HG03095 (cell line): ENCODE results near the gene RAD21L1.

Experiments used
- ATAC-seq: cut with Tn5 transposase; IDR thresholded peaks from one replicate; pipeline ENCODE4 v1.9.1; 2021; ENCODE audit warnings: moderate library complexity; ENCODE audit not compliant: unreplicated experiment

RAD21L1 gene

DNA sequence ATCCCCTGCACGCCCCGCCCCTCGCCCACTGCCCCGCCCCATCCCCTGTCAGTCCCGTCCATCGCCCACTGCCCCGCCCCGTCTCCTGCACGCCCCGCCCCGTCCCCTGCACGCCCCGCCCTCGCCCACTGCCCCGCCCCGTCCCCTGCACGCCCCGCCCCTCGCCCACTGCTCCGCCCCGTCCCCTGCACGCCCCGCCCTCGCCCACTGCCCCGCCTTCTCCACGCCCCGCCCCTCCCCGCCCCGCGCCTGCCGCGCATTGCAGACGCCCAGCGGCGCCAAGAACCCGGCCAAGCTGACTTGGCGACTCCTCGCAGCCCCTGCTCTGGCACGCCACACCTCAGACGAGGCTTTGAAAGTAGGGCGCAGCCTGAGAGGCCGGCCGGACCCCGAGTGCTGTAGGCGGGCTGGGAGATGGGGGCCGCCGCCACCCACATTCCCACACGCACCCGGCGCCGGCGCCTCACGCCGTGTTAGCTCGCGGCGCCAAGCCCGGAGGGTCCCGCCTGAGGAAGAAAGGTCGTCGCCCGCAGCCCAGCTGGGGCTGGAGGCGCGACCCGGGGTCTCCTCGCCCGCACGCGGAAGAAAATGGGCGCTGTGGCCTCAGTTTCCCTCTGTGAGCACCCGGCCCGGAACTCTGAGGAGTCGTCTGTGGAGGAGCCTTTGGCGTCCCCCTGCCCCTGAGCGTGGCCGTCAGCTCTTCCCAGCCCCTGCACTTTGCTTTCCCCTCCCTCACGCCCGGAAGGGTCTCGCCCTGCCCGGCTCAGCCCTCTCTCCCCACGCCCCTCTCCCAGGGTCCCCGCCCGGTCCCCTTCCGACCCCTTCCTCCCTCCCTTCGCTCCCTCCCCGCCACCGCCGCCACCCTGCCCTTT is at the start of gene RAD21L1:
RAD21L1 (plus strand) TSS at position 262 of the 872 bp plus-strand sequence. CDS start 2,410 bp downstream, outside the sequence.
- ATAC-seq = no peak

DNA sequence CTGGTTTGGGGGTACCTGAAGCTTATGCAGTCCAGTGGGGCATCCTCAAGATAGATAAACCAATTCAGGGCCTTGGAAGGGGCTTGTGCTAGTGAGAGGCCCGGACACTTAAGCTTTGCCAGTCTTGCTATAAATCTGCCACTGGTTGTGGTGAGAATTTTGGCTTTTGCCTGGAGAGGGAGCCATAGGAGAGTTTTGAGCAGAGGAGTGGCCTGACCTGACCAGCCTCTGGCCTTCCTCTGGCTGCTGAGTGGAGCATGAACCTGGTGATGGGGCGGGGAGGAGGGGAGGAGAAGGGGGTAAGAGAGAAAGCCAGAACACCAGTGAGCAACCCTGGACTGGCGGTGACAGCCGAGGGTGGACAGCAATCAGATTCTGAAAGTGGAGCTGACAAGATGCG is 48.2 kb upstream of the RAD21L1 start:
- ATAC-seq = no peak

DNA sequence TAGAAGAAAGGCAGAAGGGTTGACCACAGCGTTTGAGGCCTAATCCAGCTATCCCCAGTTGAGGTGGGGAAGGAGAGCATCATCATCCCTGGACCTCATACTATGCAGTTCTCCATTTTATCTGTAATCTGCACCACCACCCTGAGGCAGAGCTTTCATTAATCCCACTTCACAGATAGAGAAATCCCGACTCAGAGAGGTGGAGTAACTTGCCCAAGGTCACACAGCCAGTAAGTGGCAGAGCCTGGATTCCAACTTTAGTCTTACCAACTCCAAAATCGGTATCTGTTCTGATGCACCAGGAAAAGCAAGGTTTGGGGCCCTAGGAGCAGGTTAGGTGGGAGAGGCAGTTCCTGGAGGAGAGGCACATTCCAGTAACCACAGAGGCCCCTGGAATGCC is 47.7 kb upstream of the RAD21L1 start:
- ATAC-seq = no peak

DNA sequence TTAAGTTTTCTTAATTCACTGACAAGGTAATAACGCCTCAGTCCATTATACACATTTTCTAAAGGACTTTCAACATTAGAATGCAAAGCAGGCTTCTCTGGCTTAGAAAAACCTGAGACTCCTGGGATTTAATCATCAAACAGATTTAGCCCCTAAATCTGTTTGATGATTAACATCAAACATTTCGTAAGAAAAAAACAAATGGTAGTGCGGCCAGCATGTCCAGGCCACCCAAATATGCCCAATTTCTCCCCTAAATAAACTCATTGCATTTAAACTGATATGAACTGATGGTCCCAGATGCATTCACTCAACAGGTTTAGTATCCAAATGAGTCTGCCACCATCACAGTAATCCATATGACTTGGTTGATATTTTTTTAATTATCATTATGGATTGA is 47.2 kb upstream of the RAD21L1 start:
- ATAC-seq = no peak

DNA sequence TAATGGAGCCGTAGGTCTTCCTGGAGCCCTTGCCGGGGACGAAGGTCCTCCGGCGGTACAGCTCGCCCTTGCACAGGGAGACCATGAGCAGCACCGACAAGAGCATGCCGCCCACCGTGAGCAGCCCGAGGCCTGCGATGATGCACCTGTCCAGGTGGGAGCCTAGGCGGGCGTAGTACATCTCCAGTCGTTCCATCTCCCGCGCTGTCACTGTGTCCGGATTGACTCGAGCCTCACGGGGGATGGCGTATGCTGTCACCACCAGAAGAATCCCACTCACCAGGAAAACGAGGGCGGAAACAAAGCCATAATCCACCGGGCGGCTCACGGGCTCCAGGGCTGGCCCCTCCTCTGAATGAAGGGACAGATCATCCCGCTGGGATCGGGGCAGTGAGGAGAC is 44.9 kb upstream of the RAD21L1 start:
- ATAC-seq = no peak

DNA sequence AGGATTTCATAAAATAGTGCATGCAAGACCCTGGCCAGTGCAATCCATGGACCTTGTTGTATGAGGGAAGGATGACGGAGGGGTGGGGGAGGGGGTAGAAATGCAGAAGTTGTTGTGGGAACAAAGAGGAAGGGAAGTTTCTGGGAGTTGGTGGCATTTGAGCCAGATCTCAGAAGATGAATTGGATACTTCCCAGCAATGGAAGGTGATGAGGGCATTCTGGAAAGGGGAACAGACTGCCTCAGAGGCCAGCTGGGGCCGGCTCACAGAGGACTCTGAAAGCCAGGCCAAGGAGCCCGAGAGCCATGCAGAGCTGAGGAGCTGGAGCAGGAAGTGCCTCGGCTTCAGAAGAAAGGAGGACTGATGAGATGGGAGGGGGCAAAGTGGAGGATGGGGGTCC is 43.7 kb upstream of the RAD21L1 start:
- ATAC-seq = no peak

DNA sequence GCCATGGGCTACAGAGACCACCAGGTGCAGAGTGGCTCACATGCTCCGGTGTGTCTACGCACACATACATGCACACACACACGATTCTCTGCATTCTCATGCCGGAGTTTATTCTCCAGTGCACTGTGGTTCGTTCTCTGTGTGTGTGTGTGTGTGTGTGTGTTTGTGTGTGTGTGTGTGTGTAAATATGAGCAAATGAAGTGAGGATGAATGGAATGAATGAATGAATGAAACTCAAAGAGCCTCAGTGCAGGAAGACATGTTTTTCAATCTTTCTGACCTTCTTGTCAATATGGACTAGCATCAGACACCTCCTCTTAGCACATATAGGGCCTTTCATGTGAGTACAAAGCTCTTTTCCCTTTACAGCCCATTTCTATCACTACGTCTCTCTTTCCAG is 42.7 kb upstream of the RAD21L1 start:
- no peak for ATAC-seq

DNA sequence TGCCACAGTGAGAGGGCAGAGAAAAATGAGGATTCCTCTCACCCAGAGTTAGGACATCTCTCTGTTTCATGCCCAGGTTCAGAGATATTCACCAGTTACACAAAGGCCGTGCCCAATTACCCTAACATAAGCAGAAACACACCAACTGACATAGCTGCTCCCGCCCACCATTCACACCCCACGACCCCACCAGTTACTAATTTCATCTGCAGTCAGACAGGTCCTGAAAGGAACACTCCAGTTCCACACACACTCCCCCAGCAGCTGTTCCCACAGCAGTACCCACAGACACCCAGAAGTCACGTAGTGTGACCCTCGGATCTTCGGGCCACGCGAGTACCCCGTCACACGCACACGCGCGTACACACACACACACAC is 41.6 kb upstream of the RAD21L1 start:
- no peak for ATAC-seq

DNA sequence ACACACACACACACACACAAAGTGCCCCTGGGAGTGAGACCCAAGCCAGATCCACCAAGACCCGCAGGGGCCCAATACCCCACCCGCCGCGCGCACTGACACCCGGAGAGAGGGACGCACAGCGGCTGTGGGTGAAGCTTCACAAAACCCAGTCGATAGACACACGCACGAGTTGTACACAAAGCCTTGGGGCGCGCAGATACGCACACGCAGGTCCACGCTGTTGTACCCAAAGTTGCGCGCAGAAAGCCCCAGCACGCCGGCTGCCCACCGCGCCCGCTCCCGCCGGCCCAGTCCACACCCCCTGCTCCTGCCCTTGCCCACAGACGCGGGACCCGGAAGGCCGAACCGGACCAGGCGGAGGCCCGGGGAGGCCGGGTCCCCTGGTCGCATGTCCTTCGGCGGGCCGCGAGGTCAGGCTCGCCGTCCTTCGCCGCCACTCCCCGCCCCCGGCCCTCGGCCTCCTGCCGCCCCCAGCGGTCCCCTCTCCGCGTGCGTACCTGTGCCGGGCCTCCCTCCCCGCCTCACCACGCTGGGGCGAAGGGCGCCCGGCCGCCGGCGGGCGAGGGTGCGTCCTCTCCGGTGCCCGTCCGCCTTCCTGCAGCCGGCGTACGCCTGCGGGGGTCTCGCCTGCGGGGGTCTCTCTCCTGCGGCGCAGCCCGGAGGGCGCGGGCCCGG is 41.1 kb upstream of the RAD21L1 start, which contains the start of gene TMEM74B:
TMEM74B (minus strand) TSS at position 344 of the 678 bp plus-strand sequence. CDS start 1,180 bp downstream, outside the sequence.
- ATAC-seq = no peak

DNA sequence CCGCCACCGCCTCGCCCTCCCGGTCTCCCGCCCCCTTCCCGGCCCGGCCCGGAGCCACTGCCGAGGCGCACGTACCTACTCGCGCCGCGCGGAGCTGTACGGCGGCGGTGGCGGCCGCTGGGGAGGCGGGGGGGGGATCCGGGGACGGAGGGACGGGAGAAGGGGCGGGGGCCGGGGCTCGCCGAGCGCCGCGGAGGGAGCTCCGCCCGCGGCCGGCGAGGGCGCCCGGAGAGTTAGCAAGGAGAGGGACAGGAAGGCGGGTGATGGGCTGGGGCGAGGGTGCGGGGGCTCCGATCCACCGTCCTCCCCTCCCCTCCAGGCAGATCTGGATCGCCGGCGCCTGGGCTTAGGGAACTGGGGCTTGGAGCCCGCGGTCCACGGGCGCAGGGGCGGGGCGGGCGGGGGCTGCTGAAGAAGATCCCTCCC is 40.5 kb upstream of the RAD21L1 start:
- ATAC-seq = no peak

DNA sequence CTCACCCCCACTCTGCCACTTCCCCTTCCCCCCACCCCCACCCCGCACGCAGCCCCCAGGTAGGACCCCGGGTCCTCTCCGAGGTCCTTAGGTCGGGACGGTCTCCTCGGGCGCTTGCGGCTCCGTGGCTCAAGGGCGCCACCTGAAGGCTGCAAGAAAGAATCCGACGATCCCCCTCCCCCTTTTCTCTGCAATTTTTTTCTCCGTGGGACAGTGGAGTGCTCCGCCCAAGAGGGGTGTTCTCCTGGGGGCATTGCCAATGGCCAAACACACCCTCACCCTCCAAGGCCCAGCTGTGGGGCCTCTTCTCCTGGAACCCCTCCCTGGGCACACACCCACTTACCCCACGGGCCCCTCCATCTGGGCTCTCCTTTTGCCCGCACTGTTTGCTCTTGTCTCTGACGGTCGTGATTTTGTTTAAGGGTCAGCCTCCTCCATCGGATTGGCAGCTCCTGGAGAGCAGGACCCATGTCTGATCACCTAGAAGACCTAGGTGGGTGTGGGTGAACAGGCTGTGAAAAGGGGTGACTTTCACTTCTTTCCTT is 40.0 kb upstream of the RAD21L1 start:
- ATAC-seq = no peak

DNA sequence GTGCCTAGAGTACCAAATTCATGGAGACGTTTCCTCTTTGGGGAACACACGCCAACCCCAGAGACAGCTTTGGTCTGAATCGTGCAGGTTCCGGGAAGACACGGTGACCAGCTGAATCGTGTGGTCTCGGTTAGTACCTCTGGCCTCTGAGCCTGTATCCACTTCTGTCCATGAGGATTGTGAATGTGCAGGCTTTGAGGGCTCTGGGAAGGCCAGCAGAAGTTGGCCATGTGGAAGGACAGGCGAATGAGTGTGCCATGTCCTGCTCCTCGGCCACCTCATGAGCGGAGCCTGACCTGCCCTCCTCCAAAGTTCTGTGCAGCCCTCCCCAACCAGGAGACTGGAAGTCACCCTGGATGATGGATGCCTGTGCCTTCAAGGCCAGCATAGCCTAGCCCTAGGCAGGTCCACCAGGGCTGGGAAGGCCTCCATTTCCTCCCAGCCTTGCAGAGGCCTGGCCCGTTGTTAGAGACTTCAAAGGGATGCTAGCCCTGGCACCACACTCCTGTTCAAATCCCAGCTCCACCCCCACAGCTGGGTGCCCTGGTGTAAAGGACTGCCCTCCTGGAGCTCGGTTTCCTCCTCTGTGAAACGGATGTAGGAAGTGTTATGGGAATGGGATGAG is 39.4 kb upstream of the RAD21L1 start:
- no peak for ATAC-seq

DNA sequence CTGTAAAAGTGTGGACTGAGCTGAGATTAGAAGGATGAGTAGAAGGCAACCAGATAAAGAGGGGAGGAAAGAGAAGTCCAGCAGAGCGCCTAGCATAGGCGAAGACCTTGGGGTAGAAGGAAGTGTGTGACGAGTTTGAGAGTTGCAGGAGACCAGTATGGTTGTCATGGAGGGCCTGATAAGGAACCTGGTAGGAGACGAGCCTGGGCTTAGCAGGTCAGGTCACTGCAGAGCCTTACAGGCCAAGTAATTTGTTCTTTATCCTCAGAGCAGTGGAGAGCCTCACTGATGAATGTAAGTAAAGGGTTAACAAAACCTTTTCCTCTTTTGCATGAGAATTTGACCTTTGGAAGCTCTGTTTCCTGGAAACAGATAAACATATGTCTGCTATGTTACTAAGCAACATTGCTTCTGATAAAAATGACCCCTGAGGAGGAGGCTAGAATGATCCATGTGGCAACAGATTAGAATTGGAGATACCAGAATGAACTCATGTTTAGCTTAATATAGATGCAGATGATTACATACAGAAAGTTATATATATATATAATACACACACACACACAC is 38.2 kb upstream of the RAD21L1 start:
- no peak for ATAC-seq

DNA sequence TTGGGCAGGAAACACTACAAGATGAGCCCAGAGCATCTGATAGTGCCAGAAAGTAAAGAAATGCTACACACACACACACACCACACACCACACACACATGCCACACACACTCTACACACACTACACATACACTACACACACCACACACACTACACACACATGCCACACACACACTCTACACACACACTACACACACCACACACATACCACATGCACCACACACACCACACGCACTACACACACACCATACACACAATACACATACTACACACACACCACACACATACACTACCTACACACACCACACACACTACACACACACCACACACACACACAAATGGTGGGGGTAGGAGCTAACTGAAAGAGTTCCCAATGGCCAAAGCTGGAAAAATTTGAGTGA is 37.5 kb upstream of the RAD21L1 start:
- no peak for ATAC-seq

DNA sequence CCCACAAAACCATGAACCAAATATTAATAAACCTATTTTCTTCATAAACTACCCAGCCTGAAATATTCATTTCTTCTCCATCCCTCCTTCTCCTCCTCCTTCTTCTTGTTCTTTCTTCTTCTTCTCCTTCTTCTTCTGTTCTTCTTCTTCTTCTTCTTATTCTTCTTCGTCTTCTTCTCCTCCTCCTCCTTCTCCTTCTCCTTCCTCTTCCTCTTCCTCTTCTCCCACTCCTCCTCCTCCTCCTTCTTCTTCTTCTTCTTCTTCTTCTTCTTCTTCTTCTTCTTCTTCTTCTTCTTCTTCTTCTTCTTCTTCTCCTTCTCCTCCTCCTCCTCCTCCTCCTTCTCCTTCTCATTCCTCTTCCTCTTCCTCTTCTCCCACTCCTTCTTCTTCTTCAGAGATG is 36.0 kb upstream of the RAD21L1 start:
- ATAC-seq = no peak

DNA sequence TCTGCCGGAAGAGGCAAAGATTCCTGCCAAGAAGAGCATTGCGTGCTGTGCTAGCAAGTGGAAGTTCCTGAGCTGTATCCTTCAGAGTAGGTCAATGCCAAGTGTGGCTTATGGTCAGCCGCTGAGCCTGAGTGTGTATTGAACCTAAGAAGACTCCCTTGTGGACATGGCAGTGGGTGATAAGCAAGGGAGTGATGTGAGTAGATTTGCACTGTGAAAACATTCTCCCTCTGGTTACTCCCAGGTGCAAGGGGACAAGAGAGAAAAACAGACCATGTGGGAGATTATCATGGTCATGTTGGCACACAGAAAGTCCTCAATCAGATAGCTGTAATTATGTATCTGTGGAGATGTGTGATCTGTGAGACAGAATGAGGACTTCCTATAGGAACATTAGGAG is 35.0 kb upstream of the RAD21L1 start:
- ATAC-seq = no peak

DNA sequence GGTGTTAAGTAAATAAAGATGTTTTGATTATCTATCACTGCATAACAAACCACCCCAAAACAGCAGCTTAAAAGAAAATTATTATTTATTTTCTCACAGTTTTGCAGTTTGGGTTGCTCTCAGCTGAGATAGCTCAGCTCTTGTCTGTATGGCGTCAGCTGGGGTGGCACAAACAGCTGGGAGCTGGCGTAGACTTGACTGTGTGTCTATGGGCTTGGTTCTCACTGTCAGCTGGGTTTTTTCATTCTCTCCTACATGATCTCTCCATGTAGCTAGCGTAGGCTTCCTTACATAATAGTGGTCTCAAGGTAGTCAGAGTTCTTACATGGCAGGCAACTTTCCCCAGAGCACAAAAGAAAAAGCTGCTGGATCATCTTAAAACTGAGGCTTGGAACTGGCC is 34.5 kb upstream of the RAD21L1 start:
- ATAC-seq = no peak

DNA sequence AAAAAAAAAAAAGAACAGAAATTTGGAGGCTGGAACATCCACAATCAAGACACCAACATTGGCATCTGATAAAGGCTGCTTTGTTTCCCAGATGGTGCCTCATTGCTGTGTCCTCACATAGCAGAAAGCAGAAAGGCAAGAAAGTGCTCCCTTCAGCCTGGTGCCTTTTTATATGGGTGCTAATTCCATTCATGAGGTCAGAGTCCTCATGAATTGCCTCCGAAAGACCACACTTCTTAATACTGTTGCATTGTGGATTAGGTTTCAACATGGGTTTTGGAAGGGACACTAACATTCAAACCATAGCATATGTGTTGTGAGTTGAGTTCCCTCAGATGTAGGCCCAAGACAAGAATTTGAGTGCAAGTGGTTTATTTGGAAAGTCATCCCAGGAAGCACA is 30.6 kb upstream of the RAD21L1 start:
- ATAC-seq = no peak

DNA sequence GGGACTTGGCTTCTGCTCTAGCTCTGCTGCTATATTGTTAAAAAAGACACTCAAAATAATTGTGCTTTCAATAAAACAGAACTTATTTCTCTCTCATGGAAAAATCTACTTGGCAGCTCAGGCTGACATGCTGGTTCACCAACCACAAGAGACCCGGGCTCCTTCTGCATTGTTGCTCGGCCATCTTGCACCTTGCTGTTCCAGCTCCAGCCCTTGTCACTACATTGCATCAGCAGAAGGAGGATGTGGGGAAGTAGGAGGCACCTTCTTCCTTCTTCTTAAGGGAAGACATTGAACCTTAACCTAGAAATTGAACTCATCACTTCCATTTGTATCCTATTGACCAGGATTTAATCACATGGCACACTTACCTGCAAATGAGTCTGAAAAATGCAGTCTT is 29.2 kb upstream of the RAD21L1 start:
- ATAC-seq = no peak

DNA sequence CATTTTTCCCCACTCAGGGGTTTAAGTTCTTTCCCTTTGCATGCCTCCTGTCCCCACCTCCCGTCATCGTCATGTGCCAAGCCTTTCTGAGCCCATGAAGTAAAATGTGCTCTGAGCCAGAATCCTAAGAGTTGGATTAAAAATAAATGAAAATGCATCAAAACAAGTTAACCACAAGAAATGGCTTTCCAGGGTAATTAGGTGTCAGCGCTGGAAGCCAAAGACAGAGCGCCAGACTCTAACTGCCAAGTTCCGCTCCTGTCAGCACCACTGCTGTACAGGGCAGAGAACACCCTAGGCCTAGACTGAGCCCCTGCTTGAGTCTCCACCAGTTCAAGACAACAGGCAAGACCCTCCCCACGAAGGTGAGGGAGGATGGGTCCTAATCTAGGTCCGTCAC is 28.0 kb upstream of the RAD21L1 start:
- no peak for ATAC-seq

DNA sequence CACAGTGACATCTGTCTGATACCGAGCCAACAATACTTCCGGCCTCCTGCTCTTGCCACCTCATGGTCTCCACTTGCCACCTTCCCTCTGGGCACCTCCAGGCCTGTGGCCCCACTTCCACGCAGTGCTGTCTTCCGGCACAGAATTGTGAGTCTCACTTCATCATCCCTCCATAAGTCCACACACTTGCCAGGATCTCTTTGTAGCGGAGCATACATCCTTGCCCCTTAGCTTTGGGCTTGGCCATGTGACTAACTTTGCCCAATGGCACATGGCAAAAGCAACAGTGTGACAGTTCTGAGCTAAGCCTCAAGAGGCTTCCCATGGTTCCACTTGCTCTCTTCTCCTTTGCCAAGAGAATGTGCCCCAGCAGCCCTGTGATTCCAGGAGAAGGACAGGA is 27.1 kb upstream of the RAD21L1 start:
- no peak for ATAC-seq
